ENCODE results near the gene TRMT112.

TRMT112 gene

DNA sequence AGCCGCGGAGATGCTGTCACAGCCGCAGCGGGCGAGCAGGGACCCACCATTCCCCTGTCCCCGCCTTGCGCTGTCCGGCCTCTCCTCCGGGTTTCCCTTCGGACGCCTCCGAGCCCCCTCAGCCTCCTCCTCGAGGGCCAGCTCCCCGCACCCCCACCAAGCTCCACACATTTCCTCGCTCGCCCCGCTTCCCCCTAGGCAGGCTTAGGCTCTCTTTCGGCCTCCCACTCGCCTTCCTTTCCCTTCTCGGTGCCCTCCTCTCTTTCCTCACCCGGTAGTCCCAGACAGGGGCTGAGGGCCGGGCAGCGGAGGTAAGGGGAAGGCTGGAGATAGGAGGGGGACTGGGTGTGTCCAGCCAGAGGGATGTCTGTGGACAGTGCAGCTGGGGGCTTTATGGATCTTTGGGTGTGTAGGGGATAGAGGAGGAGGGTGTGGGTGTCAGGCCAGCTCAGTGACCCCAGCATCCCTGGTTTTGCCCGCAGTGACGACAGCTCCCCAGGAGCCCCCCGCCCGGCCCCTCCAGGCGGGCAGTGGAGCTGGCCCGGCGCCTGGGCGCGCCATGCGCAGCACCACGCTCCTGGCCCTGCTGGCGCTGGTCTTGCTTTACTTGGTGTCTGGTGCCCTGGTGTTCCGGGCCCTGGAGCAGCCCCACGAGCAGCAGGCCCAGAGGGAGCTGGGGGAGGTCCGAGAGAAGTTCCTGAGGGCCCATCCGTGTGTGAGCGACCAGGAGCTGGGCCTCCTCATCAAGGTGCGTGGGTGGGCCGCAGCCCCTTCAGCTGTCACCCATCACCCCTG lies 24.7 kb downstream of the TRMT112 start:
- H3K4me2 ChIP-seq (ENCODE audit: low read depth, low read length) = peak overlapping the region; percentile 12; the same call in 1 of the 2 replicates
- H3K4me1 ChIP-seq (ENCODE audit: low read length) = no peaks in the 10 kb centered on the region
- peaks cover 65% of the 10 kb centered on the region for H3K27me3 ChIP-seq (replicated peaks; ENCODE audit: insufficient read depth, low read length)
- no peaks in the 10 kb centered on the region for H3K9me2 ChIP-seq (replicated peaks; ENCODE audit: insufficient read depth, low read length)
- 0 out of 2 replicates have a peak, but pooled peaks cover 5% of the 10 kb centered on the region for H3F3A ChIP-seq (ENCODE audit: insufficient read depth, low read length)
- no peaks in the 10 kb centered on the region for H3K79me2 ChIP-seq (ENCODE audit: low read length)
- H4K20me1 ChIP-seq (ENCODE audit: insufficient read depth, low read length) = no peaks in the 10 kb centered on the region
- H3K9me3 ChIP-seq (replicated peaks; ENCODE audit: insufficient read depth, low read length) = no peaks in the 10 kb centered on the region
- no peak overlapping the region for H3K27ac ChIP-seq (ENCODE audit: low read length)
- H3K4me3 ChIP-seq (ENCODE audit: low read length) = no peak overlapping the region
- TF ChIP-seq, protein P1, sequence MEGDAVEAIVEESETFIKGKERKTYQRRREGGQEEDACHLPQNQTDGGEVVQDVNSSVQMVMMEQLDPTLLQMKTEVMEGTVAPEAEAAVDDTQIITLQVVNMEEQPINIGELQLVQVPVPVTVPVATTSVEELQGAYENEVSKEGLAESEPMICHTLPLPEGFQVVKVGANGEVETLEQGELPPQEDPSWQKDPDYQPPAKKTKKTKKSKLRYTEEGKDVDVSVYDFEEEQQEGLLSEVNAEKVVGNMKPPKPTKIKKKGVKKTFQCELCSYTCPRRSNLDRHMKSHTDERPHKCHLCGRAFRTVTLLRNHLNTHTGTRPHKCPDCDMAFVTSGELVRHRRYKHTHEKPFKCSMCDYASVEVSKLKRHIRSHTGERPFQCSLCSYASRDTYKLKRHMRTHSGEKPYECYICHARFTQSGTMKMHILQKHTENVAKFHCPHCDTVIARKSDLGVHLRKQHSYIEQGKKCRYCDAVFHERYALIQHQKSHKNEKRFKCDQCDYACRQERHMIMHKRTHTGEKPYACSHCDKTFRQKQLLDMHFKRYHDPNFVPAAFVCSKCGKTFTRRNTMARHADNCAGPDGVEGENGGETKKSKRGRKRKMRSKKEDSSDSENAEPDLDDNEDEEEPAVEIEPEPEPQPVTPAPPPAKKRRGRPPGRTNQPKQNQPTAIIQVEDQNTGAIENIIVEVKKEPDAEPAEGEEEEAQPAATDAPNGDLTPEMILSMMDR (IDR thresholded peaks at IDR 0.05; ENCODE audit: low read length) = no peak
- TF ChIP-seq EZH2phosphoT487 (IDR thresholded peaks at IDR 0.05; ENCODE audit: low read length) = no peak
- TF ChIP-seq EZH2 (optimal IDR thresholded peaks at IDR 0.05; ENCODE audit: low read depth, low read length) = peak; percentile 43
- DNase-seq = peak; percentile 4
- H3K9ac ChIP-seq (ENCODE audit: low read length) = no peak overlapping the region
- no peak overlapping the region for H2AFZ ChIP-seq (ENCODE audit: low read length)
- H3K36me3 ChIP-seq (replicated peaks; ENCODE audit: insufficient read depth, low read length) = no peaks in the 10 kb centered on the region

DNA sequence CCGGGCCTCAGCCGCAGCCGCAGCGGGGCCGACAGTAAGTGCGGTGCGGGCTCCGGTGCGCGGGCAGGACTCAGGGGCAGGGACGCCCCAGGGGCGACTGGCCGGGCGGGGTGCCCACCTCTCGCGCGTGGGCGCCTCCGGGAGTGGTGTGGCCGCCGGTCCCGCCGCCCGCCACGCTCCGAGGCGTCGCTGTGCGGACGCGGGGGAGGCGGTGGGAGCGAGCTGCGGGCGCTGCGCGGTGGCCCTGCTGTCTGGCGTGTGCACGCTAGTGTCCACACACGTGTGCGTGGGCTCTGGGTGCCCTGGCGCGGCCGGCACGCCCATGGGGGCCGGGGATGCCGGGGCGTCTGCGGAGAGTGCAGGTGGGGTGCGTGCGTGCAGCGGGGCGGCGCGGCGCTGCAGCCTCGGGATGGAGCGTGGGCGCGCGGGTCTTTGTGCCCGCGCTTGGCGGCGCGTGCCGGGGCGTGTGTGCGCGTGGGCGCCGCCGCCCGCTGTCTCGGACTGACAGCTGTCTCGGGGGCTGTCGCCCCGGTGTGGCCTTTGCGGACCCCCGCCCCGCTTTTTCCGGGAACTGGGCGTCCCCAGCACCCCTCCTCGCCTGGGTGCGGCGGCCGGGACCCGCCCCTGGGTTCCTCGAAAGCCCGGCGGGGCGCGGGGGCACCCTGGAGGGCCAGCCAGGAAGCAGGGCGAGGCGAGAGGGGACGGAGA lies 25.5 kb downstream of the TRMT112 start:
- H3K36me3 ChIP-seq (replicated peaks; ENCODE audit: insufficient read depth, low read length) = no peaks in the 10 kb centered on the region
- H3K27me3 ChIP-seq (replicated peaks; ENCODE audit: insufficient read depth, low read length) = peaks cover 58% of the 10 kb centered on the region
- no peaks in the 10 kb centered on the region for H3K79me2 ChIP-seq (ENCODE audit: low read length)
- no peak overlapping the region for H3K27ac ChIP-seq (ENCODE audit: low read length)
- no peaks in the 10 kb centered on the region for H3K9me3 ChIP-seq (replicated peaks; ENCODE audit: insufficient read depth, low read length)
- 0 out of 2 replicates have a peak, but pooled peaks cover 5% of the 10 kb centered on the region for H3F3A ChIP-seq (ENCODE audit: insufficient read depth, low read length)
- no peak for DNase-seq
- no peaks in the 10 kb centered on the region for H3K9me2 ChIP-seq (replicated peaks; ENCODE audit: insufficient read depth, low read length)
- H4K20me1 ChIP-seq (ENCODE audit: insufficient read depth, low read length) = no peaks in the 10 kb centered on the region
- no peak overlapping the region for H2AFZ ChIP-seq (ENCODE audit: low read length)
- no peak overlapping the region for H3K9ac ChIP-seq (ENCODE audit: low read length)
- TF ChIP-seq EZH2phosphoT487 (IDR thresholded peaks at IDR 0.05; ENCODE audit: low read length) = no peak
- TF ChIP-seq, protein P1 (IDR thresholded peaks at IDR 0.05; ENCODE audit: low read length) = no peak
- TF ChIP-seq EZH2 (optimal IDR thresholded peaks at IDR 0.05; ENCODE audit: low read depth, low read length) = no peak
- peak overlapping the region; percentile 12; the same call in 1 of the 2 replicates for H3K4me2 ChIP-seq (ENCODE audit: low read depth, low read length)
- no peaks in the 10 kb centered on the region for H3K4me1 ChIP-seq (ENCODE audit: low read length)
- H3K4me3 ChIP-seq (ENCODE audit: low read length) = no peak overlapping the region

DNA sequence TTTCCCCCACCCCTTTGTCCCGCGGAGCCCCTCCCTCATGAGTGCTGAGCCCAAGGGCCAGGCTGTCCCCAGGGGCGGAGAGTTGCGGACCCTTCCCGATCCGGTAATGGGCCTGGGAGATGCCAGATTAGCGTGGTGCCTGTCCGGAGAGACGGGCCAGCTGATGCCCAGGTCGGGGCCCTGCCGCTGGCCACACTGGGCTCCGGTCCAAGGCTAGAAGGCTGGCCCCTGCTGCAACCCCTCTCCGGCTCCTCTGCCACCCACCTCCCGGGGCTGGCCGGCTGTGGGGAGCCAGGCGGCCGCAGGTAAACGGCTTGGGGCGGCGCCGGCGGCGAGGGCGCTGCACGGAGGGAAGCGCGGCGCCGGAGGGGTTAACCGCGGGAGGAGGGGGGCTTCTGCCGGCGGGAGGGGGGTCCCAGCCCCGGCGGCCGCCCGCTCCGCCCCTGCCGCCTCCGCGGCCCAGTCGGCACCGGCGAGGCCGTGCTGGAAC lies 26.1 kb downstream of the TRMT112 start, which contains the start of gene KCNK4:
Gene KCNK4, plus strand, starts transcription at position 41 of the 490 bp plus-strand sequence. CDS start 1,717 bp downstream, outside the sequence.
- DNase-seq = no peak
- H3K4me3 ChIP-seq (ENCODE audit: low read length) = no peak within 1 kb of the TSS
- peaks cover 8% of the 10 kb centered on the region; the same call in 1 of the 2 replicates for H3F3A ChIP-seq (ENCODE audit: insufficient read depth, low read length)
- peaks cover 52% of the 10 kb centered on the region for H3K27me3 ChIP-seq (replicated peaks; ENCODE audit: insufficient read depth, low read length)
- H3K36me3 ChIP-seq (replicated peaks; ENCODE audit: insufficient read depth, low read length) = no peaks in the 10 kb centered on the region
- H3K4me1 ChIP-seq (ENCODE audit: low read length) = 0 out of 2 replicates have a peak, but pooled peaks cover under 1% of the 10 kb centered on the region
- H3K4me2 ChIP-seq (ENCODE audit: low read depth, low read length) = peak within 1 kb of the TSS; percentile 12; the same call in 1 of the 2 replicates
- H2AFZ ChIP-seq (ENCODE audit: low read length) = no peak within 1 kb of the TSS
- no peaks in the 10 kb centered on the region for H4K20me1 ChIP-seq (ENCODE audit: insufficient read depth, low read length)
- H3K27ac ChIP-seq (ENCODE audit: low read length) = no peak within 1 kb of the TSS
- H3K79me2 ChIP-seq (ENCODE audit: low read length) = no peaks in the 10 kb centered on the region; the same call in 1 of the 2 replicates
- TF ChIP-seq EZH2 (optimal IDR thresholded peaks at IDR 0.05; ENCODE audit: low read depth, low read length) = no peak
- no peak for TF ChIP-seq EZH2phosphoT487 (IDR thresholded peaks at IDR 0.05; ENCODE audit: low read length)
- TF ChIP-seq, protein P1 (IDR thresholded peaks at IDR 0.05; ENCODE audit: low read length) = no peak
- no peak within 1 kb of the TSS for H3K9ac ChIP-seq (ENCODE audit: low read length)
- H3K9me2 ChIP-seq (replicated peaks; ENCODE audit: insufficient read depth, low read length) = no peaks in the 10 kb centered on the region
- no peaks in the 10 kb centered on the region for H3K9me3 ChIP-seq (replicated peaks; ENCODE audit: insufficient read depth, low read length)
